Activated CD8-positive, alpha-beta T cell treated with anti-CD3 and anti-CD28 coated beads, Interleukin-2, amount 10 ng/mL, durations not matched to agents 7 days and 5 days (primary cell): ENCODE measurements around the gene CSMD2. TPM values are rescaled to one million over a fixed set of nuclear protein-coding genes. Genes with fewer than 3 reads are reported as not detected.
"Not testable (repeated sequence)": the region's sequence is repeated elsewhere in the genome, so short reads cannot be mapped to it uniquely, and the experiment has no call there.

Experiments
- ATAC-seq: fragments of 150-1000 bp; cut with Tn5 transposase; one replicate; pipeline ENCODE4 v1.10.0; 2021; ENCODE audit warnings: moderate library complexity
- CTCF ChIA-PET: fragments of 350-600 bp; sonication (Branson Sonifier 250); formaldehyde crosslinking; loops from one replicate; lab custom pipeline; 2021; ENCODE audit warnings: antibody characterized with exemption; lab: Charles Lee
- POLR2A ChIA-PET: fragments of 350-600 bp; sonication (Branson Sonifier 250); formaldehyde crosslinking; loops from one replicate; lab custom pipeline; 2021; ENCODE audit warnings: antibody characterized with exemption; lab: Charles Lee
- DNase-seq: peaks from one replicate; pipeline ENCODE4 v3.0.0-alpha.2; 2020
- H3K27ac Mint-ChIP-seq: one replicate; pipeline ENCODE4 v1.8.0; 2021; ENCODE audit warnings: mild to moderate bottlenecking, mixed read lengths
- H3K27me3 Mint-ChIP-seq: one replicate; pipeline ENCODE4 v1.8.0; 2021; ENCODE audit warnings: low read depth, mixed read lengths
- H3K36me3 Mint-ChIP-seq: one replicate; pipeline ENCODE4 v1.8.0; 2021; ENCODE audit warnings: low read depth, mixed read lengths
- H3K4me1 Mint-ChIP-seq: one replicate; pipeline ENCODE4 v1.8.0; 2021; ENCODE audit warnings: low read depth, mixed read lengths
- H3K4me3 Mint-ChIP-seq: one replicate; pipeline ENCODE4 v1.8.0; 2021; ENCODE audit warnings: mild to moderate bottlenecking, mixed read lengths
- H3K9me3 Mint-ChIP-seq: one replicate; pipeline ENCODE4 v1.8.0; 2022; ENCODE audit warnings: mixed read lengths; ENCODE audit not compliant: insufficient read depth
- total RNA-seq, 2 experiments: library from RNA; stranded (reverse); gene quantifications; one replicate each; pipeline ENCODE4 v1.2.3, GENCODE V29; 2021

The CSMD2 gene
- total RNA-seq, 2 experiments from 2014 or later, result not detected

DNA sequence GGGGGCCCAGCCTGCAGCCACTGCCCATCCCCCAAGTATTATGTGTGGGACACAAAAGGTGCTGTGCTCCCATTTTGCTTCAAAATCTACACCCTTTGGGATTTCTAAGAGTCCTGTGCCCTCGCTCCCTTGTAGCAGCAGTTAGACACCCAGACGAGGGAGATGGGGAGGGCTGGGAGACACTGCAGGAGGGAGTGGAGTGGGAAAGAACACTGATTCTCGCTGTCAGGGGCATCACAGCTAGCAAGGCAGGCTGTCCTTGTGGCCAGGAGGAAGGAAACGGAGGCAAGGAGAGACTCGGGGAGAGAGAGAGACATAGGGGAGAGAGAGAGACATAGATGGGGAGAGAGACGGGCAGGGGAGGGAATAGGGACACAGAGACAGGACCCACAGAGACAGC, 38.5 kb downstream of the CSMD2 start:
- Mint-ChIP-seq H3K27ac (no peak overlapping the region), H3K27me3 (no peaks in the 10 kb centered on the region), H3K4me1 (no peaks in the 10 kb centered on the region), H3K4me3 (no peak overlapping the region), H3K36me3 (no peaks in the 10 kb centered on the region), H3K9me3 (no peaks in the 10 kb centered on the region)
- ChIA-PET POLR2A (no interaction called here), CTCF (no interaction called here)
- DNase-seq, result no peak
- ATAC-seq, result no peak

DNA sequence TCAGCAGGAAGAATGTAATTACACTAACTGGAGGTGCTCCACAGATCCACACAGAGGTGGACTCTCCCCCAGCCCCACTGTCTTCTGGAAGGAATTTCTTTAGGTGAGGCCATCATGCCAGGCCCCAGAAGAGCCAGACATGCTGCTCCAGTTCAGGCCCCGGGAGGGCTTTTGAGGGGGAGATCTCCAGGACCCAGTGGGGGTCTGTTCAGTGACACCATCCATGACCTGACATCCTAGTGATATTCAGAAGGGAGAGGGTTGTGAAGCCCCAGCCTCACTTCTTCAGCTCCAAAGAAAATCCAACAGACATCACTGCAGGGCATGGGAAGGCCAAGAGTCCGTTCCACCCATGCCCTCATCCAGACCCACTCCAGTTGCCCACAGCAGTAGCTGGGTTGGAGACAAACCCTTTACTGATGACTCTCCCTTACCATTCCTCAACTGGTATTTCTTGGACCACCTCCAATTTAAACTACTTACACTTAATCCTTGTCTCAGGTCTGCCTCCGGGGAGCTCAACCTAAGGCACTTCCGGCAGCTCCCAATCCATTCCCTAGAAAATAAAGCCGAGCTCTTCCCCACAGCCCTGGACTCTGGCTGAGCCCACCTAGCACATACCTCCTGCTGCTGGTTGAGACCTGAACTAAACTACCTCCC, 39.2 kb downstream of the CSMD2 start:
- H3K36me3 Mint-ChIP-seq, result no peaks in the 10 kb centered on the region
- no peak overlapping the region for H3K4me3 Mint-ChIP-seq
- H3K27ac Mint-ChIP-seq, result no peak overlapping the region
- ChIA-PET POLR2A (no interaction called here), CTCF (no interaction called here)
- no peaks in the 10 kb centered on the region for H3K27me3 Mint-ChIP-seq
- ATAC-seq (no peak), DNase-seq (no peak)
- no peaks in the 10 kb centered on the region for H3K9me3 Mint-ChIP-seq
- H3K4me1 Mint-ChIP-seq, result no peaks in the 10 kb centered on the region

DNA sequence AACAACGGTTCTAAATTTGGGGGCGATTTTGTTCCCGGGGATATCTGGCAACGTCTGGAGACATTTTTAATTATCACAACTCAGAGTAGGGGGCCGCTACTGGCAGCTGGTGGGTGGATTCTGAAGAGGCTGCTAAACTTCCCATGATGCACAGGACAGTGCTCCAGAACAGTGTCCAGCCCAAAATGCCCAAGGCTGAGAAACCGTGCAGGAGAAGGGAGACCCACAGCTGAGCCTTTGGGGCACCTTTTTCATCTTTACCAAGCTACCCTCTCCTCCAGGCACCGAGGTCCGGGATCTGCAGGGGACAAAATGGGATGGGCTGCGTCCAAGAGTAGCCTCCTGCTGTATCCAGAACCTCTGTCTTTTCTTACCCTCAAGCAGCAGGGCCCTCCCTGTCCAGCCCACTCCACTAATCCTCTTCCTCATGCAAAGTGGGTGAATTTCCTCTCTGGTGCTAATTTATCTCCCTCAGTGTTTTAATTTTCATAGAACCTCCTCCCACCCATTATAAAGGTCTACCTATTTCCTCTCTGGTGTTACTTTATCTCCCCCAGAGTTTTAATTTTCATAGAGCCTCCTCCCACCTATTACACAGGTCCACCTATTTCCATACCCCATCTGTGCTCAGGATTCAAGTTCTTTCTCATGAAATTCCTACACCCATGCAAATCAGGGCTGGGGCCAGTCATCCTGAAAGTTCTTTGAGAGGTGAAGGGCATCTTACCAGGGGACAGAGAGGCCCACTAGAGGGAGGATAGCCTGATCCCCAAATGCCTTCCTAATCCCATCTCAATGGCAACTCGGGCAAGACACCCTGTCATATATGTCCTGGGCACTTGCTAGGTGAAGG, 42.7 kb downstream of the CSMD2 start:
- ATAC-seq, result no peak
- no peaks in the 10 kb centered on the region for H3K9me3 Mint-ChIP-seq
- H3K4me3 Mint-ChIP-seq, result no peak overlapping the region
- no peaks in the 10 kb centered on the region for H3K4me1 Mint-ChIP-seq
- ChIA-PET CTCF (no interaction called here), POLR2A (no interaction called here)
- H3K27ac Mint-ChIP-seq, result no peak overlapping the region
- H3K36me3 Mint-ChIP-seq, result no peaks in the 10 kb centered on the region
- H3K27me3 Mint-ChIP-seq, result no peaks in the 10 kb centered on the region
- DNase-seq, result no peak

DNA sequence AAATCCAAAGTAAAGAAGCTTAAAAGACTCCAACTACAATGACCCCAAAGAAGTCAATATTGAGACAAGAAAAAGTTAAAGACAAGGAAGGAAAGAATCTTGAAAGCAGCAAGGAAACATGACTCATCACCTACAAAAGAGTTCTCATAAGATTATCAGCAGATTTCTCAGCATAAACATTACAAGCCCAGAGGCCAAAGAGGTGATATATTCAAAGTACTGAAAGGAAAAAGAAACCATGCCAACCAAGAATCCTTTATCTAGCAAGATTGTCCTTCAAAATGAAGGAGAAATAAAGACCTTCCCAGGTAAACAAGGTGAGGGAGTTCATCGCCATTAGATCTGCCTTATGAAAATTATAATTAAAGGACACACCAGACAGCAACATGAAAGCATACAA, 49.8 kb downstream of the CSMD2 start:
- ATAC-seq (no peak), DNase-seq (no peak)
- Mint-ChIP-seq H3K27ac (no peak overlapping the region), H3K4me1 (no peaks in the 10 kb centered on the region), H3K4me3 (no peak overlapping the region), H3K36me3 (no peaks in the 10 kb centered on the region), H3K27me3 (no peaks in the 10 kb centered on the region), H3K9me3 (peaks cover 8% of the 10 kb centered on the region)
- ChIA-PET CTCF (no interaction called here), POLR2A (no interaction called here)

DNA sequence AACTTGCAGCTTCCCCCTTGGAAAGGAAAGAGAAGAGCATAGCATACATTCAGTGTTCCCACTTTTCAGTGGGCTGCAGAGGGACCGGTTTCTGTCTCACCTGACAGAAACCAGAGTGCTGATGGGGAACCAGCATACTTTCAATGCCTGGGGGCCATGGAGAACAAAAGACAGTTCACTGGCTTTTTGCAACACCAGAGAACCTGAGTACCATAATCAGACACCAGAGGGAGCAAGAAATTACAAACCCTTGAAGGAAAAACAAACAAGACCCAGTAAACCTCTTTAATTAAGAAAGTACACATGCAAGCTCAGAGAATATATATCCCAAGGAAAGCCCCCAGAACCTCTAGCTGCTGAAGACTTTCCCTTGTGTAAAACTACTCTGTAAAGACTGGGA, 51.1 kb downstream of the CSMD2 start:
- CTCF ChIA-PET, result no interaction called here
- POLR2A ChIA-PET, result no interaction called here
- ATAC-seq, result no peak
- Mint-ChIP-seq H3K36me3 (no peaks in the 10 kb centered on the region), H3K27ac (no peak overlapping the region), H3K27me3 (no peaks in the 10 kb centered on the region), H3K4me1 (no peaks in the 10 kb centered on the region), H3K4me3 (no peak overlapping the region), H3K9me3 (peaks cover 8% of the 10 kb centered on the region)
- no peak for DNase-seq

DNA sequence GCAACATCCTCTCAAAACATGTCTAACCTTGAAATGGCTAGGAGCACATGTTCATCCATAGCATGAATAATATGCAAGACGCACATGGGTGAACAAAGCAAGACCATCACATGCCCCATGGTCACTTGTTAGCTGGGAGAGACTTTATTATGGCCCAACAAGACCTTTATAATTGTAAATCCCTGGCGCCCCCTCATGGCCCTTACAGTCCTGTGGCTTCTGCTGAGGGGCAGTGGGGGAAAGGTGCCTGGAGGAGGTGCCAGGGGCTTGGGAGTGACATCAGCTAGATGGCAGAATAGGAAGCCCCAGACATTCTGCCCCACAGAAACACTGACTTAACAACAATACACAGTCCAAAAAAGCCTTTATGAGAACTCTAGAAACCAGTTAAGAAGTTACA, 51.7 kb downstream of the CSMD2 start:
- peaks cover 8% of the 10 kb centered on the region for H3K9me3 Mint-ChIP-seq
- DNase-seq (no peak), ATAC-seq (no peak)
- ChIA-PET CTCF (no interaction called here), POLR2A (no interaction called here)
- no peaks in the 10 kb centered on the region for H3K4me1 Mint-ChIP-seq
- no peaks in the 10 kb centered on the region for H3K27me3 Mint-ChIP-seq
- H3K36me3 Mint-ChIP-seq, result no peaks in the 10 kb centered on the region
- H3K4me3 Mint-ChIP-seq, result no peak overlapping the region
- H3K27ac Mint-ChIP-seq, result no peak overlapping the region

DNA sequence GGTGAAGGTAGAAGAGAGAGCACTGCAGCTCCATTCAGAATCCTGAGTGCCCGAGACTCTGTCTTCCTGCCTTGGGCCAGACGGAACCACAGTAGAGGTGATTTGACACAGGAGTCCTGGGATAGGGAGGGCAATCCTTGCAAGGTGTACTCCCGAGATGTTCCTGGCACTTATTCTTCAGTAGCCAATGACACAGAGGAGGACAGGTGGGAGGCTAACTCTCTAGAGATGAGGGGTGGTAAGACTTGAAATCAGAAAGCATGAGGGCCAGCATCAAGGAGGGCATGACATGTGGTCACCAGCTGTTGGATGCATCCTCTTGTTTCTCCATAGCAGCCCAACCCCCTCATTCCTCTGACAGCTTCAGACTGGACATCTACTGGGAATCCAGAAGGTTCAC, 56.3 kb downstream of the CSMD2 start:
- DNase-seq (no peak), ATAC-seq (no peak)
- H3K27me3 Mint-ChIP-seq, result no peaks in the 10 kb centered on the region
- POLR2A ChIA-PET, result no interaction called here
- H3K36me3 Mint-ChIP-seq, result no peaks in the 10 kb centered on the region
- no peaks in the 10 kb centered on the region for H3K4me1 Mint-ChIP-seq
- no peaks in the 10 kb centered on the region for H3K9me3 Mint-ChIP-seq
- CTCF ChIA-PET, result no interaction called here
- H3K27ac Mint-ChIP-seq, result no peak overlapping the region
- H3K4me3 Mint-ChIP-seq, result no peak overlapping the region

DNA sequence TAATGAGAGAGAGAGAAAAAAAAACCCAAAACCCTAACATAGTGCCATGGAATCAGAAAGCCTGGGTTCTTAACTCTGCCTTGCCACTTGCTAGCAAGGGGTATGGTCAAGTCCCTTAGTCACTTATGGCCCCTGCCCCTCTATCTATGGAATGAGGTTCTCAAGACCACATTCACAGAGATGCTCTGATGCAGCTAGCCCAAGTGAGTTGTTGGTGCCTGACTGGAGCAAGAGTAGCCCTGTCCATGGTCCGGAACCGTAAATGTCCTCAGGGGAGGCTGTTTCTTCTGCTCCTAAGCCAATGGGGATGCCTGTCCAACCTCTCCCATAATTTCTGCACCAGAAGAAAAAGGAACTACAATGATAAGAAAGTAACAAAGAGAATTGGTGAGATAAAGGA, 56.8 kb downstream of the CSMD2 start:
- POLR2A ChIA-PET, result no interaction called here
- H3K9me3 Mint-ChIP-seq, result no peaks in the 10 kb centered on the region

DNA sequence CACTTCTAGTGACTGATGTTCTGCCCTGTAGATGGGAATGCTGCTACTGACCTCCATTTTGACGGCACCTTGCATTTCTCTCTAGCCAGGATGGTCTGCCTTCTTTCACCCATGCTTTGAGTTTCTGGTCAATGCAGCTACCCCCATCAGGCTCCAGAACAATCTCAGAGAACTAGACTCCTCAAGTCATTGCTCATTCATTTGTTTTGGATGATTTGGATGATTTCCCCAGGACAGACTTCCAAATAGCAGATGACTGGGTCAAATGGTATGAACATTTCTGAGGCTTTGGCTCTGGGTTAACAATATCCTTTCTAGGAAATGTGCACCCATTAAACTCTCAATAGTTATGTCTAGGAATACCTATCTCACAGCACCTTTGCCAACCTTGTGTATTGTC, 63.9 kb downstream of the CSMD2 start:
- H3K36me3 Mint-ChIP-seq, result no peaks in the 10 kb centered on the region
- ChIA-PET POLR2A (no interaction called here), CTCF (no interaction called here)
- H3K9me3 Mint-ChIP-seq, result no peaks in the 10 kb centered on the region
- no peak overlapping the region for H3K27ac Mint-ChIP-seq
- no peak for ATAC-seq
- H3K27me3 Mint-ChIP-seq, result no peaks in the 10 kb centered on the region
- no peak for DNase-seq
- no peak overlapping the region for H3K4me3 Mint-ChIP-seq
- no peaks in the 10 kb centered on the region for H3K4me1 Mint-ChIP-seq

More for the DNA sequence above, 56.8 kb downstream of the CSMD2 start:
- no peaks in the 10 kb centered on the region for H3K36me3 Mint-ChIP-seq
- CTCF ChIA-PET, result no interaction called here
- H3K4me3 Mint-ChIP-seq, result no peak overlapping the region
- ATAC-seq (no peak), DNase-seq (no peak)
- H3K27ac Mint-ChIP-seq, result no peak overlapping the region
- H3K4me1 Mint-ChIP-seq, result no peaks in the 10 kb centered on the region
- no peaks in the 10 kb centered on the region for H3K27me3 Mint-ChIP-seq

DNA sequence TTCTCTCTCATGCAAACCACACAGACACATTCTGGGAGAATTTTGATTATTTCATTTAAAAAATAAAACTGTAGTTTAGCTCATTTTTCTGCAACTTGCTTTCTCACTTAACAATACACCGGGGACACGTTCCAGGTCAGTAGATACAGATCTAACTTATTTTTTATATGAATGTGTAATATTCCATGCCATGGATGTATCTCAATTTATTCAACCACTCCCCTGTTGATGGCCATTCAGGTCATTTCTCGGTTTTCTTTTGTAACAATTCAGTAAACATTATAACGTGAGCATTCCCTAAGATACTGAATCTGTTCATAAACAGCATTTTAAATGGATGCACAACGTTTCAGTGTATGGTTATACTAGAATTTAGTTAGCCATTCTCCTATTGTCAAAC, 64.7 kb downstream of the CSMD2 start:
- no peaks in the 10 kb centered on the region for H3K36me3 Mint-ChIP-seq
- ChIA-PET CTCF (no interaction called here), POLR2A (no interaction called here)
- H3K27ac Mint-ChIP-seq, result no peak overlapping the region
- H3K4me1 Mint-ChIP-seq, result no peaks in the 10 kb centered on the region
- H3K9me3 Mint-ChIP-seq, result no peaks in the 10 kb centered on the region
- no peaks in the 10 kb centered on the region for H3K27me3 Mint-ChIP-seq
- ATAC-seq (no peak), DNase-seq (no peak)
- no peak overlapping the region for H3K4me3 Mint-ChIP-seq

DNA sequence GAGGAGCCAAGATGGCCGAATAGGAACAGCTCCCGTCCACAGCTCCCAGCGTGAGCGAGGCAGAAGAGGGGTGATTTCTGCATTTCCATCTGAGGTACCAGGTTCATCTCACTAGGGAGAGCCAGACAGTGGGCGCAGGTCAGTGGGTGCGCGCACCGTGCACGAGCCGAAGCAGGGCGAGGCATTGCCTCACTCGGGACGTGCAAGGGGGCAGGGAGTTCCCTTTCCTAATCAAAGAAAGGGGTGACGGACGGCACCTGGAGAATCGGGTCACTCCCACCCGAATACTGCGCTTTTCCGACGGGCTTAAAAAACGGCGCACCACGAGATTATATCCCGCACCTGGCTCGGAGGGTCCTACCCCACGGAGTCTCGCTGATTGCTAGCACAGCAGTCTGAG, 72.6 kb downstream of the CSMD2 start:
- H3K27me3 Mint-ChIP-seq, H3K4me3 Mint-ChIP-seq, H3K36me3 Mint-ChIP-seq, CTCF ChIA-PET, POLR2A ChIA-PET, H3K9me3 Mint-ChIP-seq, DNase-seq, H3K4me1 Mint-ChIP-seq, ATAC-seq, H3K27ac Mint-ChIP-seq: not testable (repeated sequence)

DNA sequence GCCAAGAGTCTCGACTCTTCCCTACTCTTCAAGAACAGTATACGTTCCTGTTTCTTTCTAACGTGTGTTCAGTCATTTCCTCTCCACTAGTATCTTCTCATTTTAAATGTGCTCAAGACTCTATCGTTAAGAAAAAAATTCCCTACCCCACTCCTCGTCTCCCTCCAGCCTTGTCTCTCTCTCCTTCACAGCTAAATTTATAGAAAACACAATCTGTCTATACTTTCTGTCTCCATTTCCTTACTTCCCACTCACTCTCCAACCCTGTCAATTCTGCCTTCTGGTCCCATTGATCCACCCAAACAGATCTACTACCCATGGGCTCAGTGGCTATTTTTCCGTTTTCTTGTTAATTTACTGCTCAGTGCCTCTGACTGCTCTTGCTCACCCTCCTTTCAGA, 75.3 kb downstream of the CSMD2 start:
- Mint-ChIP-seq H3K27ac (no peak overlapping the region), H3K4me1 (no peaks in the 10 kb centered on the region), H3K9me3 (no peaks in the 10 kb centered on the region), H3K4me3 (no peak overlapping the region), H3K27me3 (no peaks in the 10 kb centered on the region), H3K36me3 (no peaks in the 10 kb centered on the region)
- DNase-seq (no peak), ATAC-seq (no peak)
- POLR2A ChIA-PET, result no interaction called here
- CTCF ChIA-PET, result no interaction called here
